GM19397 (cell line): ENCODE measurements around the gene PPP1R12C.

Experiments
- ATAC-seq: cut with Tn5 transposase; IDR thresholded peaks from one replicate; pipeline ENCODE4 v1.9.1; 2021; ENCODE audit warnings: mild to moderate bottlenecking, moderate library complexity; ENCODE audit not compliant: unreplicated experiment

Gene PPP1R12C

DNA sequence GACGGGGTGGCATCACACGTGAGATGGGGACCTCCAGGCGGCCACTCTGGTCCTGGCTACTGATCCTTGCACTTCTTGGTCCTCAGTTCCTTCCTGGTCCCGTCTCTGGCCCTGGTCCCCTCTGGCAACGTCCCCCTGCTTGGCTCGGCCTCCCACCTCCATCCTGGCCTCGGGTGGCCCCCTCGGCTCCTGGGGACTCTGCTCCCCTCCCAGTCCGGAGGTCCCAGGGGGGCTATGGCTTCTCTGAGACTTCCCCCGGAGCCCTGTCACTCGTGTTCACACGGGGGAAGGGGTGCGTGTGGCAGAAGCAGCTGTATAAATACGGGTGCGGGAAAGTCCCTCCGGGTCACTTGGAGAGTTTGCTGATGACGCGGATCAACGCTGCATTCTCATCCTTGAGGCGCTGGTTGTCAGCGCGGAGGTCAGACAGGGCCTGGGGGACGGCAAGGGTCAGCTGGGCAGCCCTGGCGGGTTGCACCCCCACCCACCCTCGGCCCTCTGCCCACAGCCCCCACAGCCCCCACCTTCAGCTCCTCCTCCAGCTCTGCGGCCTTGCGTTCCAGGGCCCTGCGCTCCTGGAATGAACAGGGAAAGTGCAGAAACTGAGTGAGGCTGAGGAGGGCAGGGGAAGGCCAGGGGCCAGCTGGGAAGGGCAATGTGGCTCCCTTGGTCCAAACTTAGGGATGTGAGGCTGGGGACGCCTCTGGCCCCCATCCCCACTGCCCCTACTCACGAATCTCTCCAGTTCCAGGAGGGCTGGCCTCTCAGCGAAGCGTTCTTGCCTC, 26.1 kb downstream of the PPP1R12C start:
- ATAC-seq, result no peak

GRCh38 chr19:55090564-55090963, 26.9 kb downstream of the PPP1R12C start:
- no peak for ATAC-seq

DNA sequence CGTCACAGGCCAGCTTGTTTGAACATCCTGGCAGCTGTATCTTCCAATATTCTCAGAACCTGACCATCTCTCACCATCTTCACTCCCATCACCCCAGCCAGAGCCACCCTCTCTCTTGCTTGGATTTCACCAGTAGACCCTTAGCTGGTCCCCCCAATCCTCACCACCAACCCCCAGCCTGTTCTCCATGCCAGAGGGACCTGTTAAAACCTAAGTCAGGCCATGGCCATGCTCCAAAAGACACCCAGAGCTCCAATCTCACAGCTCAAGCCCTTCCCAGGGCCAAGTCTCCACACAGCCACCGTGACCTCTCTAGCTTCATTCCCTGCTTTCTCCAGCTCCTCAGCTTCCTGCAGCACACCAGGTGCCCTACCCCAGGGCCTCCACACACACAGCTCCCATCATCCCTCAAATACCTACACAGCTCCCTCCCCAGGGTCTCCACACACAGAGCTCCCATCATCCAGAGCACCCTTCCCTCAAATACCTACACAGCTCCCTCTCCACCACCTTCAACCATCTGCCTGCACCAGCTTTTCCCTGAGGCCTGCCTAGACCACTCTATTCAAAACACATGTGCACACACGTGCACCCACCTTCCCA, 28.0 kb downstream of the PPP1R12C start:
- no peak for ATAC-seq

DNA sequence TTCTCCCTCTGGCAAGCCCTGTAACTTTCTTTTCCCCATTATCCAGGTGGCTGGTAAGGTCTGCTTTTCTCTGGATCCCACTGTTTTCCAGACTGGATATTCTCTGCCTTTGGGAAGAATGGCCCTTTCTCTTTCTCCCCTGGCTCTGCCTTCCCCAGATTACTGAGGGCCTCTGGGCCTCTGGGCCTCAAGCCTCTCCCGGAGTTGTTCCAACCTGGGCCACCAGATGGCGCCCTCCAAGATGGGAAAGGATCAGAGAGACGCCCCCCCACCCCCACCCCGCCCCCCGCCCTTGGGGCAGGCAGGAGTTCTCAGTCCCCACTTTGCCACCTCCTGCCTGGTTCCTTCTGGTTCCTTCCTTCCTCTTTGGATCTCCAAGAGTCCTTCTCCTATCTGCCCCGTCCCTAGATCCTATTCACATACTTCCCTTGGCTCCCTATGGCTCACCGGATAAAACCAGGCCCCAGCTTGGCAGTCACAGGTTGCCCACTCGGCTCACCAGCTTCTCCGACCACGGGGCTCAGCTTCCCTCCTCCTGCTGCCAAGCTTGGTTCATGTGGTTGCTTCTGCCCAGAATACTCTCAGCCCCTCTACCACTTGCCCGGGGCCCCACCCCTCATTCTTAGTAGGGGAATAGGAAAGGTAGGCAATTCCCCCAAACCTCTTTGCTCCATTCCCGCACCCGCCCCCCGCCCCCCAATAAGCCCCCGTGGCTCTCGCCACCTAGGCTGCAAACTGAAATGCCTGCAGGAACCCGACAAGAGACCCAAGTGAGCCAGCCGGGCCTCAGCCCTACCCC, 28.7 kb downstream of the PPP1R12C start:
- ATAC-seq, result no peak

DNA sequence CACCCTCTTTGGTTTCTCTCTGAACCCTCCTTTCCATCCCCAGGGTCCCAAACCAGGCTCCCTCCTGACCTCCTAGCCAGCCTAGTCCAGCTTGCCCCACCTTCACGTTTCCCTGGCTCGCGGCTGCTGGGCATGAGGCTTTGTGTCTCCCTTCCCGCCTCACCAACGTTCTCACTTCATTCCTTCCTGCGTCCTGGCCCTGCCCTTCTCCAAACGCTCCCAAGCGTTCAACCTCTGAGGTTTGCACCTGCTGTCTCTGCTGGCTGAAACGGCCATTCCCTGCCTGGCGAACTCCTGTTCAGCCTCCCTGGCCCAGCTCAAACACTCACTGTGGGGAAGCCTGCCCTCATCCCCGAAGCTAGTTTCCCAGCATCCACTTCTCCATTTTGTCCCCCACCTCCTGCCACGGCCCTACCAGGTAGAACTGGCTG, 29.4 kb downstream of the PPP1R12C start:
- no peak for ATAC-seq

DNA sequence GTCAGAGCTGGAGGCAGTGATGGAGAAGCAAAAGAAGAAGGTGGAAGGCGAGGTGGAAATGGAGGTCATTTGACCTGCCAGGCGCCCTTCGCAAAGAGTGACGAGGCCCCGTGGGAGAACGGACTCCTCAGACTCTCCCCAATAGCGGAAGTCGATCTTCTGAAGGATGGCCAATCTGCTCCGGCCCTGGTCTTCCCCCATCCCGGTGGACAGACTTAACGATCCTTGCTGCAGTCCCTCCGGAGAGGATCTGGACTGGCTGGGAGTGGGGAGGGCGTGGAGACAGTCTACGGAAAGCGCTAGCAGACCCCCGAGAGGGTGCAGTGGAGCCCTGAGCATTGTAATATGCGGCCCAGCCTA, 29.9 kb downstream of the PPP1R12C start:
- no peak for ATAC-seq

GRCh38 chr19:55086730-55087541, 30.5 kb downstream of the PPP1R12C start:
- ATAC-seq, result no peak

DNA sequence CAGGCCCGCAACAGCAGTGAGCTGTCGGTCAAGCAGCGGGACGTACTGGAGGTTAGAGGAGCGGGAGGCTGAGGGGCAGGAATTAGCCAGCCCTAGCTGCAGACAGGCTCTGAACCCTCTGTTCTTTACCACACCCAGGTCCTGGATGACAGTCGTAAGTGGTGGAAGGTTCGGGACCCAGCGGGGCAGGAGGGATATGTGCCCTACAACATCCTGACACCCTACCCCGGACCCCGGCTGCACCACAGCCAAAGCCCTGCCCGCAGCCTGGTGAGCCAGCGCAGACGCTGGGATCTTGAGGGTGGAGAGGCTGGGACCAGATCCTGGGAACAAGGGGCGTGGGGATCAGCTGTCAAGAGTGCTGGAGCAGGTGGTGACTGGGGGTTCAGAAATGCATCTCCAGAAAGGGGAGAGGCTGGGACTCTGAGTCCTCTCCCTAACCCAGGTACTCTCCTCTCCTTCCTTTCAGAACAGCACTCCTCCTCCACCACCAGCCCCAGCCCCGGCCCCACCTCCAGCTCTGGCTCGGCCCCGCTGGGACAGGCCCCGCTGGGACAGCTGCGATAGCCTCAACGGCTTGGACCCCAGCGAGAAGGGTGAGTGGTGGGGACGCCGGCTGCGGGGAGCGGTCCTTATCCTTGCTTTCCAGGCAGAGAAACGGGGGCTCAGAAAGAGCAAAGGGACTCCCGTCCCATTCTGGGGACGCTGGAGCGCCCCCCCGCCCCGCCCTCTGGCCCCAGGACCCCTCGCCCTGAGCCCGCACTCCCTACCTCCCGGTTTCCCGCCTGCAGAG, 31.3 kb downstream of the PPP1R12C start:
- no peak for ATAC-seq

- no peak for ATAC-seq
Observed at GRCh38 chr19:55084416-55084815, 33.0 kb downstream of the PPP1R12C start.

- no peak for ATAC-seq
Observed at GRCh38 chr19:55083004-55083850, 34.2 kb downstream of the PPP1R12C start.

DNA sequence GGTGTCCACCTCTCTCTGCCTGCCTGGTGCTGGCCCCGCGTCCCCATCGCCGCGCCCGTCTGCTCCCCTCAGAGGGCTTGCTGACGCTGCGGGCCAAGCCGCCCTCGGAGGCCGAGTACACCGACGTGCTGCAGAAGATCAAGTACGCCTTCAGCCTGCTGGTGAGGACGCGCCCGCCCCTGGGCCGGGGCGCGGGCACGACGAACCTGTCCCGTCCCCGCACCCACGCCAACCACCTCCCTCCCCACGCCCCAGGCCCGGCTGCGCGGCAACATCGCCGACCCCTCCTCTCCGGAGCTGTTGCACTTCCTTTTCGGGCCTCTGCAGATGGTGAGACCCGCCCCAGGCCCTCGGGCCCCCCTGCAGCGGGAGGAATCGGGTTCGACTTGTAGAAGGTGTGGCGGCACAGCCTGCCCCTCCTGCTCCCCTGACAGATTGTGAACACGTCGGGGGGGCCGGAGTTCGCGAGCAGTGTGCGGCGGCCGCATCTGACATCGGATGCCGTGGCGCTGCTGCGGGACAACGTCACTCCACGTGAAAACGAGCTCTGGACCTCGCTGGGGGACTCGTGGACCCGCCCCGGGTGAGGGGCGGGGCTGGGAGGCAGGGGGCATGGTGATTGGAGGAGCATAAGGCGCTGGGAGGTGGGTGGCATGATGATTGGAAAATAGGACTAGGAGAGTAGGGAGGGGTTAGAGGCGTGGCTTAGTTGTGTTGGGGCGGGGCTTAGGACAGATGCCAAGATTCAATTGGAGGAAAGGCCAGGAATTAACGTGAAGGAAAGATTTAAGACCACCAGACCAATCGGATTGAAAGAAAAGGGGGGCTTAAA, 35.2 kb downstream of the PPP1R12C start:
- ATAC-seq, result no peak

DNA sequence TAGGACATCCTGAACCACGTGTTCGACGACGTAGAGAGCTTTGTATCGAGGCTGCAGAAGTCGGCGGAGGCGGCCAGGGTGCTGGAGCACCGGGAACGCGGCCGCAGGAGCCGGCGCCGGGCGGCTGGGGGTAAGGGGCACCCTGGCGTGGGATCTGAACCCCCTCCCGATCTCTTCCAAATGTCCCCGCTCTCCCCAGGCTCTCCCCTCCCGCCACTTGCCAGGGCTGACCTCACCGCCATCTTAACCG, 35.7 kb downstream of the PPP1R12C start:
- no peak for ATAC-seq

GRCh38 chr19:55080968-55081769, 36.3 kb downstream of the PPP1R12C start:
- ATAC-seq, result peak; percentile 85

DNA sequence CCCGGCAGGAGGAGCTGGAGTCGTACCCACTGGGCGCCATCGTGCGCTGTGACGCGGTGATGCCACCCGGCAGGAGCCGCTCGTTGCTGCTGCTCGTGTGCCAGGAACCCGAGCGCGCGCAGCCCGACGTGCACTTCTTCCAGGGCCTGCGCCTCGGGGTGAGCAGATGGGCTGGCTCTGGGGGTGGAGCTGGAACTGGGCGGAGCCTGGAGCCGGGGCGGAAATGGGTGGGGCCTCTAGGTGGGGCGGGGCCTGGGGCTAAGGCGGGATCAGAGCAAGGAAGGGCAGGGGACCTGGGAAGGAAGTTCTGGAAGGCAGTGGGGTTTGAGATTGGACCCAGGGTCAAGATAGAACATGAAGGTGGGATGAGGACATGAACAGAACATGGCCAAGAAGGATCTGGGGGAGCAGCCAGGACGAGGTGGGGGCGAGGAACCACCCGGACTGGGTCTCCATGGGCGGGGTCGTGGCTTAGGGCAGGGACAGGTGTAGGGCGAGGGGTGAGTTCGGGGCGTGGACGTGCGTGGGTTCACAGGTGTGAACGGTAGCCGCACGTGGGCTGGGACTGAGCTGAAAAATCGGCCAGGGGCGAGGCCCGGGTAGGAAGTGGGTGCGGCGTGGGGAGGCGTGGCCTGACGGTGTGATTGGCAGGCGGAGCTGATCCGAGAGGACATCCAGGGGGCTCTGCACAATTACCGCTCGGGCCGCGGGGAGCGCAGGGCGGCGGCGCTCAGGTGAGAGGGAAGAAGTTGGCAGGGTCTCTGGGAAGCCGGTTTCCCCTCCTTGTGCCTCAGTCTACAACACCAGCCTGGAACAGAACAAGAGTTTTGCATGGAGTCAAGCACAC, 37.1 kb downstream of the PPP1R12C start:
- no peak for ATAC-seq

DNA sequence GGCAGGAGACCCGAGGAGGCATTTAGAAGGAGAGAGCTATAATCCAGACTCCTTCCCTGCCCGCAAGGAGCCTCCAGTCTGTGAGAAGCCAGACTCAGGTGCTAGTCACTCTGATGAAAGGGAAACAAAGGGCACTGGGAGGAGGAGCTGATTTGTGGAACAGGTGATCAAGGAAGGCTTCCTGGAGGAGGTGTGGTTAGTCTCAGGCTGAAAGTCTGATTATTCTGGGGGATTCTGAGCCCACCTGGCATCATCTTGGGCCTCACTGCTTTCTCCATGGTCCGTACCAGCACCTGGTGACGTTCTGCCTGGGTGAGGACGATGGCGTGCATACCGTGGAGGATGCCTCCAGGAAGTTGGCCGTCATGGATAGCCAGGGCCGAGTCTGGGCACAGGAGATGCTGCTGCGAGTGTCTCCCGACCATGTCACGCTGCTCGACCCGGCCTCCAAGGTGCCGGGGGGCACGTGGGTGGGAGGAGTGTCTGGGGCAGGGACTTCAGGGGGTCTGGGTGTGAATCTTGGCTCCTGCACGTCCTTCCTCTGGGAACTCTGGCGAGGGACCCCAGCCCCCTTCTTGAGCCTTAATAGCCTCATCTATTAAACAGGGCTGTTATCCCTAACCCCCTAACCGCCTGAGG, 37.9 kb downstream of the PPP1R12C start:
- ATAC-seq, result no peak

GRCh38 chr19:55078996-55079395, 38.4 kb downstream of the PPP1R12C start:
- no peak for ATAC-seq

GRCh38 chr19:55077106-55077505, 40.3 kb downstream of the PPP1R12C start:
- no peak for ATAC-seq
